Activated CD4-positive, alpha-beta T cell treated with anti-CD3 and anti-CD28 coated beads, Interleukin-2, Interleukin-4, amounts not matched to agents 100 ng/mL and 50 ng/mL, durations not matched to agents 16 hours and 8 hours (primary cell): Measurements from ENCODE around the gene CCDC191.

Experiments used
- DNase-seq: peaks from one replicate; pipeline ENCODE4 v3.0.0-alpha.2; 2020; ENCODE audit warnings: low spot score

The CCDC191 gene

GRCh38 chr3:113954091-113954685 lies 102.1 kb downstream of the CCDC191 start:
- no peak for DNase-seq

GRCh38 chr3:113953677-113954076 lies 102.6 kb downstream of the CCDC191 start:
- DNase-seq, result no peak

- no peak for DNase-seq
Observed at GRCh38 chr3:113952921-113953320, 103.4 kb downstream of the CCDC191 start.

GRCh38 chr3:113948015-113948917 lies 108.1 kb downstream of the CCDC191 start:
- peak; percentile 9 for DNase-seq

GRCh38 chr3:113947372-113948014 lies 108.8 kb downstream of the CCDC191 start, which contains the start of gene ZDHHC23:
Gene ZDHHC23 (plus strand): TSS chr3:113948013. CDS start chr3:113948803, 790 bp downstream.
- peak; percentile 50 for DNase-seq

GRCh38 chr3:113946831-113947230 lies 109.5 kb downstream of the CCDC191 start:
- DNase-seq, result no peak

GRCh38 chr3:113927556-113927955 lies 128.8 kb downstream of the CCDC191 start:
- no peak for DNase-seq

GRCh38 chr3:113914646-113915045 lies 141.7 kb downstream of the CCDC191 start:
- no peak for DNase-seq
